T-helper 22 cell (primary cell): ENCODE data around the gene PPP1R11.

Experiments used
- DNase-seq: peaks from one replicate; pipeline ENCODE4 v3.0.0-alpha.2; 2020; ENCODE audit warnings: low read depth

PPP1R11 gene

DNA sequence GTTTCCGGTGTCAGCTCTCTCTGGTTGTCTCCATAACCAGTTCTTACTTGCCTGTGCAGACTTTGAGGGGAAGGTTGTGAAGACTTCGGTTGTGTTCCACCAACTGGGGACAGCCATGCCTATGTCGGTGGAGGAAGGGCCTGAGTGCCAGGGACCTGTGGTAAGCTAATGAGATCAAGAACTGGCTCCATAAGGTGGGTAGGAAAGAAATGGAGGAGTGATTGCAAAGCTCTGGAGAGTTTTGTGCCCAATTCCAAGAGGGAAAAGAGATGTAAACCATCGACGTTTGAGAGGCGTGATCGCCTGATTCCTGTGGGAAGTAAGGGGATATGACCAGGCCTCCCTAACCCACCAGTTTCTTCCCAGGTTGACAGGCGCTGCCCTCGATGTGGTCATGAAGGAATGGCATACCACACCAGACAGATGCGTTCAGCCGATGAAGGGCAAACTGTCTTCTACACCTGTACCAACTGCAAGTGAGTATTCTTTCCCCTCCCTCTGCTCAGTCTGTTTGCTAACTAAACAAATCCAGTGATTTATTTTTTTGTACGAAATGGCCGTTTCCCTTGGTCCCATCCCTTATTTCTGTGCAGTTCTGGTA, 5.0 kb upstream of the PPP1R11 start:
- DNase-seq: no peak

DNA sequence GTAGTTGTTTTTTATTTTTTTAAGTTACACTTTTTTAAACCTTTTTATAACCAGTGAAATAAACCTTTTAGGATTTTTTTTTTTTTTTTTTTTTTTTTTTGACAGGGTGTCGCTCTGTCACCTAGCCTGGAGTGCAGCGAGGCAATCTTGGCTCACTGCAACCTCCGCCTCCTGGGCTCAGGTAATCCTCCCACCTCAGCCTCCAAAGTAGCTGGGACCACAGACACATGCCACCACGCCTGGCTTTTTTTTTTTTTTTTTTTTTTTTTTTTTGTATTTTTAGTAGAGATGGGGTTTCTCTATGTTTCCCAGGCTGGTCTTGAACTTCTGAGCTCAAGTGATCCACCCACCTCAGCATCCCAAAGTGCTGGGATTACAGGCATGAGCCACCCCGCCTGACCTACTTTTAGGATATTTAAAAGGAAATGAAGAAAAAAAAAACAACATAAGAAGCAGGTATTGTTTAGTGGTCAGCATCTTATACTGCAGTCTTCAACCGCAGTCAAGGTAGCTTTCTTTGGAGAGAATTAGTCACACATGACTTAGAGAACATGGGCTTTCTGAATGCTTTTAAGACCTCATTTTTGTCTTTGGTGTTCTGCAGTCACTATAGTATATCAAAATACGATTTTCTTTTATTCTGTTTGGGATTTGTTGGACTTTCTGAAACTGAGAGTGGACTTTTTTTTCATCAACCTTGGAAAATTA, 4.4 kb upstream of the PPP1R11 start:
- no peak for DNase-seq

DNA sequence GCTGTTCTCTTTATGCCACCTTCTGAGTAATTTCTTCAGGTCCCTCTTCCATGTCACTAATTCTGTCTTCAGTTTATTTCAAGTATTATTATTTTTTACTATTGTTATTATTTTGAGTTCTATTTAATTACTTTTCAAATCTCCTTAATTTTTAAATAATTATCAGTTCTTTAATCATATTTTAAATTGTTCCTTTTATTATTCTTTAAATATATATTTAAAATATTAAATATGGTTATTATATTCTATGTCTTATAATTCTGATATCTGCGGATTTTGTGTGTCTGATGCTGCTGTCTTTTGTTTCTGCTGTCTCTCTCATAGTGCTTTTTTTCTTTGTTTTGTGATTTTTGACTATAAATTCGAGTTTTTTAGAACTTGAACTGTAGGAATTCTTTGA, 3.7 kb upstream of the PPP1R11 start:
- DNase-seq: no peak

DNA sequence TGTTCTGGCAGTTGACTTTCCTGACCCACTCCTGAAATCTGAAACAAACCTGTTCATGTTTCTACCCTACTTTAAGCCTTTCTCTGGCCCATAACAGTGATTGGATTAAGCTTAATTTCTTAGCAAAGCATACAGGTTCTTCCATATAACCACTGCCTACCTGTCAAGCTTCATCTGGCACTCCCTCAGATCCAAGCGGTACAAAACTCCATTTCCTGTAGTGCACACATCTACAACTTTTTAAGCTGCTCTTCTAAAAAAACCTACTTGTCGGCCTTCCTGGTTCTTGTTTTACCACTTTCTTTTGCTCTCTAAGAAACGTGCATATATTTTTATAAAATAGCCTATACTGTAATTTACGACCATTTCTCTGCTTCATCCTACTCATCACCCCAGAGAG, 916 bp upstream of the PPP1R11 start:
- DNase-seq: no peak

DNA sequence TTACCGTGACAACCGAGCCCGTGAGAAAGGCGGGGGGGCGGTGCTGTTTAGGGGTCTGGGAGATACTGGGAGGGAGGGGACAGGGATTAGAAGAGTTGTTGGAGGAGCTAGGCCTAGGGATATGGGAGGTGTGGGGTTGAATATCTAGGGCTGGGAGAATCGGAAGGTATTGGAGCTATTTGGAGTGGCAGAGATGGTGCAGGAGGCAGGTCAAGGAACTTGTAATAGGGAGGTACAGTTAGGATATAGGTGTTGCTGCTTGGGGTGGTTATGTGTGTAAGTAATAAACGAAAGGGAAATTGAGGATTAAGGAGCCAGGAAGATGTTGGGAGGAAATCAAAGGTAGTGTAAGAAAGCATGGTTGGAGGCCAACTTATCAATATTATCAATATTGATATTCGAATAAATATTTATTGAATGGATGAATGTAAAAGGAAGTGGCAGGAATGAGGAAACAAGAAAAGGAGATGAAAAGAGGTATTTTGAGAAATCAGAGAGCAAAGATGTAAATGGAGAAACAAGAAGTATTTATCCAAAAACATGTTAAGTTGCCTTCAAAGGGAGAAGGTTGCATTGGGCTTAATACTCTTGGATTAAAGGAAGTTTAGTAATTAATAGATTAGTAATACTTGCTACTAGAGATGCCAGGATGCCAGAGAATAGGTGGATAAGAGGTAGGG, 602 bp downstream of the PPP1R11 start:
- no peak for DNase-seq

DNA sequence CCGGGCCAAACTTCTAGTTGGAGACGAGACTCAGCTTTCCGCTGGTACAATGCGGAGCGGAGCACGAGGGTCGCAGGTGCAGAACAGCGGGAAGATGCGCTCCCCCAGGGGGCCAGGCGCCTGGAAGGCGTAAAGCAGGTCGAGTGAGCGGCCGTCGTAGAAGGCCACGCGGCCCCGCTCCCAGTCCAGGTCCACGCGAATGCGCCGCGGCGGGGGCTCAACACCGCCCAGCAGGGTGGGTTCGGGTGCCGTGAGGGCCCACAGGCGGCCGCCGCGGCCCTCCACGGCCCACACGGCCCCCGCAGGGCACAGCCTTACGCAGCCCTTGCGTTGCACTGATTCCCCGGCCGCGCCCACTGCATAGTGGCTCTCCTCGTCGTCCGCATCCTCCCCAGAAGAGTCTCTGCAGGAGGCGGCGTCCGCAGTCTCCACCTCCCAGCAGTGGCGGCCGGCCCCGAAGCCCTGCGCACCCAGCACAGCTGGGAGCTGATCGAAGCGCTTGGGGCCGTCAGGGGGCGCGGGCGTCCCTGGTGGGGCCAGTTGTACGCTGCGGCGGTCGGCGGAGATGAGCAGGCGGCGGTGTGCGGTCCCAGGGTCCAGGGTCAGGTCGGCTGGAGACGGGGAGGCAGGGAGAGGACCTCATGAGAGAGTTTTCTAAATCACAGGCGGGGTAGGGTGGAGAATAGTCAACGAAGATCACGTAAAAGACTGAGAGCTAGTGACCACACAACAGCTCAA, 4.3 kb downstream of the PPP1R11 start:
- no peak for DNase-seq

DNA sequence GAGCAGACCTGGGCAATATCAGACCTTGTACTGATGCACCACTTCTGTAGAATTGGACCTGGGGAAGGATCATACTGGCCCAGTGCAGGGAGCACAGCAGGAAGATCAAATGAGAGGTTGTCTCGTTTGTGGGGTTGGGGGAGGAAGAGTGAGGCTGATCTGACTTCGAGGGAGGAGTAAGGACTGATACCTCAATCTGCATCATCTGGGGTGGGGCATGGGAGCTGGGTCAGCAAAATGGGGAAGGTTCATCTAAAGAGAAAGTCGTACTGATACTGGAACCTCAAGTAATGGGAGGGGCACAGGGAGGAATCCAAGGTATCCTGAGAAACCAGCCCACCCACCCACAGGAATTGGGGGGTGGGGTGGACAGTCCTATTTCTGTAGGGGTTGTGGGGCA, 4.9 kb downstream of the PPP1R11 start:
- DNase-seq: no peak

DNA sequence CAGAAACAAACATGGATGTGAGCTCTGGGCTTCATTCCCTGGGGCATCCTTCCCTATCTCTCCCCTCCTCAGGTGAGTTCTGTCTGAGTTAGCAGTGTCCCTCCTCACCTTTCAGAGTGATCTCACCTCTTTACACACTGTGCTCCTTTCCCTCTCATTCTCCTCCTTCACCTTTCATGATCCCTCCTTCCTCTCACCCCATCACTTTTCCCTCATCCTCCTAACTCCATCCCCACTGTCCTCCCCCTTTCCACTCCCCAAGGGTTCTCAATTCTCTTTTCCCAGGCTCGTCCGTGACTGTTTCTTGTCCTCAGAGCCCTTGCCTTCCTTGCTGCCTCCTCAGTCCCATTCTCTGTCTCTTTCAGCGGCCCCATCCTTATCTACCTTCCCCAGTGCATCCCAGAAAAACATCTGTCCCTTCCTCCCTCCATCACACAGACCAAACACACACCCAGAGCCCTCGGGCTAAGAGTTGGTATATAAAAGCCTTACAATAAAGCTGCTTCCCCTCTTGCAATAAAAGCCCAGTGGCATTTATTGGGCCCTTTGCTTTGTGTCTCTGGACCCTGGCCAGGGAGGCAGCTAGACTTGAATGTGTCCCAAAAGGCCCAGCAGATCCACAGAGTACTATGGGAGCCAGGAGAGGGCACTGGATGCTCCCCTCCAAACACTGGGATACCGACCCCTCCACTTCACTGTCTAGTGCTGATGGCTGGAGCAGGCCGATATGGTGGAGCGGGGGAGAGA, 6.7 kb downstream of the PPP1R11 start:
- DNase-seq: no peak

DNA sequence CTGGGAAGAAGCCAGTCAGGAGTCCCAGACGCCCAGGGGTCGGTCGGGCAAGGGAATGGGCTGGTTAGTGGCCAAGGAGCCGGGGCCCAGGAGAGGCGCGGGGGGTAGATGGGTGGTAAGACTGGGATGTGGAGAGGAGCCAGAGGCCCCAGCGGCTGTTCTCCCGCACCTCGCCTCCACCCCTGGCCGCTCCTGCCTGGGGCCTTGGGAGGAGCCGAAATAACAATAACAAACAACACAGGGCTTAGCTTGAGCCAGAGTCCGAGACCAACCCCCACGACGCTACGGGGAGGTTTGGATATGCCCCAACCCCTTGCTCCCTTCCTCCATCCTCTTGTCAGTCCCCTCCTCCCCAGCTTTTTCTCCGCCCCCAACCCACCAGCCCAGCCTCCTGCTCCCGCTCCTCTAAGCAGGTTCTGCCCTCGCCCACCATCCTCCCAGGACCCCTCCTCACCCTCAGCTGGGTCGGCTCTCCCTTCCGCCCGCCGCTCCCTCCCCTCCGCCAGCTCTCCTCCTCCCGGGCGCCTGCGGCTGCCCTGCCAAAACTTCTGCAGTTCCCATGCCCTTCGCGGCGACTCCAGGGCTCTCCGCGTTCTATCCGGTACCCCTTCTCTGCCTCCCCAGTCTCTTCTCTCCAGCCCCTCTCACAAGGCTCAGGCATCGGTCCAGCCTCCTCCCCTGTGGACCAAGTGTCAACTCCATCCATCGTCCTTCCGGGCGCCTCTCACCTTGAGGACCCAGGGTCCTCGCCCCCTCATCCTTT, 7.5 kb downstream of the PPP1R11 start:
- DNase-seq: no peak

DNA sequence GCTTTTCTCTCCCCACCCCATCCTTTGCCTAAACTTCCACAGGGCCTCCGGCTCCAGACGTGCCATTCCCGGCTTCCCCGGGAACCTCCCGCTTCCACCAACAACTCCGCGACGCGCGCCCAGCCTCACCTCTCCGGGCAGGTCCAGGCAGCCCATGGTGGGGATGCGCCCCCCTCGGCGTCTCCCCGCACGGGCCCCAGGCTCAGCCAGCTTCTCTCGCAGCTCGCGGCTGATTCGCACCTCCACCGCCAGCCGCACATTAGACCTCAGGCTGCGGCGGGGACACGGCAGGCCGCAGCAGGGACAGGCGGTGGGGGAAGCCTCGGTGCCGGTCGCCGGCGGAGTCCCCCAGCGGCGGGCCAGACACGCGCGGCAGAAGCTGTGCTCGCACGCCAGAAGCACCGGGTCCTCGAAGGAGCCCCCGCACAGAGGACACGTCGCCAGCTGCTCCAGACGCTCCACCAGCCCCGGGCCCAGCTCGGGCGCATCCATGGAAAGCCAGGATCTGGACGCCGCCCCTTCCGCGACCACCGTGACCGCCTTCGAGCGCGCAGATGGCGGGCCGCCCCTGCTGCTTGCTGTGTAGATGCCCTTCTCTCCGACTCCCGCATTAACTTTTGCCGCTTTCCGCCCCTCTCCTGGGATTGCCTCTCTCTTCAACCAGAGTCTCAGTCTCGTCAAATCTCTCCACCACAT, 8.2 kb downstream of the PPP1R11 start, which contains the start of gene RNF39:
Gene RNF39, minus strand, starts transcription at position 676 of the 696 bp plus-strand sequence. Its CDS starts 184 bp downstream, at position 492.
- DNase-seq: no peak

DNA sequence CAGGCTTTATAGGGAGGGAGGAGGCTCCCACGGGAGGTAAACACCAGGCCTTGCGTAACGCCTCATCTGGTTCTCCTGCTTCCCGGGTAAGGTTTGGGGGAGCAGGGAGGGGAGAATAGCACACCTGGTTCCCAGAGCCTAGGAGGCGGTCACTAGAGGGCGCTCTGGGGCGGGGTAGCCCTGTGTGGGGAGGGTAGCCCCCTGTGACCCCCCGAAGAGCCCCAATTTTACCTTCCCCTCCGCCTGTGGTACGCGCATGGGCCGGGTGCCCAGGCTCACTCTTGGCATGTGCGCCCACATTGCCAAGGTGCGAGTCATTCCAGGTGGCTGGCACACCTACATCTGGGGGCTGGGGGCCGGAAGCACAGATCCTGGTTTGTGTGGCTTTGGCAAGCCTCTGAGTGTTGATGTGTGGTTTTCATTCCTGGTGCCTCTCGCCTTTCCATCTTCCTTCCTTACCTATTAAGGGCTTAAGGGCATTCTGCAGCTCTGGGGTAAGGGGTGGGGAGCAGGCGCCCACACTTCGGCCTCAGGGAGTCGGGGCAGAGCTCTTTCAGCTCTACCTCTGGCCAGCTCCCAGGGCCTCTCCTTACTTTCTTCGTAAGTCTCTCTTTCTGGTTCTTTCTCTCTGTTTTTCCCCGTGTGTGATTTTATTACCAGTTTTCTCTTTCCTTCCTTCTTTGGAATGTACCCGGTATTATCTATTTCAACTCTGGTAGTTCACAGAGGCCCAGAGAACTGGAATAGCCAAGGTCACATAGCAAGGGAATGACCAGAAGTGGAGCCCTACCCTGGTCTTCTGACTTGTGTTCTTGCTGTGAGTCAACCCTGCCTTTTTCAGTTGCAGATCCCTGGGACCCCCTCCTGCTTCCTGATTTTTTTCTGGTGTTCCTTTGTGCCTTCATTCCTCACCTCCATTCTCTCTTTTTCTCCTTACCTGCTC, 9.1 kb downstream of the PPP1R11 start:
- no peak for DNase-seq

DNA sequence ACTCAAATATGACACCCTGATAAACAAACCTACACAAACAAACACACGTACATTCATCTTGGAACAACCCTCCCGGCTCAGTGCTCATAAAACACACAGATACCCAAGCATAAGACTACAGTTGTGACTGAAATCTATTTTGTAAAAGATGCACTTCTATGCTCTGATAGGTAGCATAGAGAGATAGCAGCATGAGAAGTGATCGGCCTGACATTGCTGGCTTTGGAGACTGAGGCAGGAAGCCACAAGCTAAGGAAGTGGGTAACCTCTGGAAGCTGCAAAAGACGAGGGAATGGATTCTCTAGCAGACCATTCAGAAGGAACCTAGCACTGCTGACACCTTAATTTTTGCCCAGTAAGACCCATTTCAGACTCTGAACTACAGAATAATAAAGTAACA, 10.2 kb downstream of the PPP1R11 start:
- no peak for DNase-seq

DNA sequence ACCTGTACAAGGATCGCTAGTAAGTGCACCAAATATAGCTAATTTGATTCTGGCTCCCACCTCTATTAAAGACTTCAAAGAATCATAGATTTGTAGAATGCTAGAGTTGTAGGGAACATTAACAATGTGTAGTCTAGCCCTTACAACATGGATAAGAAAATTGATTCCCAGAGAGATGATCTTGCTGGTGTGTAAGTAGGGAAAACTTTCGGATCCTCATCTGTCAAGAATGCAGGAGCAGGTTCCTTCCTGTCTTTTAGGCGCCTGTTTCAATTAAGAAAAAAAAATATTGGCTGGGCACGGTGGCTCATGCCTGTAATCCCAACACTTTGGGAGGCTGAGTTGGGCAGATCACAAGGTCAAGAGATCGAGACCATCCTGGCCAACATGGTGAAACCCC, 20.9 kb downstream of the PPP1R11 start:
- no peak for DNase-seq

DNA sequence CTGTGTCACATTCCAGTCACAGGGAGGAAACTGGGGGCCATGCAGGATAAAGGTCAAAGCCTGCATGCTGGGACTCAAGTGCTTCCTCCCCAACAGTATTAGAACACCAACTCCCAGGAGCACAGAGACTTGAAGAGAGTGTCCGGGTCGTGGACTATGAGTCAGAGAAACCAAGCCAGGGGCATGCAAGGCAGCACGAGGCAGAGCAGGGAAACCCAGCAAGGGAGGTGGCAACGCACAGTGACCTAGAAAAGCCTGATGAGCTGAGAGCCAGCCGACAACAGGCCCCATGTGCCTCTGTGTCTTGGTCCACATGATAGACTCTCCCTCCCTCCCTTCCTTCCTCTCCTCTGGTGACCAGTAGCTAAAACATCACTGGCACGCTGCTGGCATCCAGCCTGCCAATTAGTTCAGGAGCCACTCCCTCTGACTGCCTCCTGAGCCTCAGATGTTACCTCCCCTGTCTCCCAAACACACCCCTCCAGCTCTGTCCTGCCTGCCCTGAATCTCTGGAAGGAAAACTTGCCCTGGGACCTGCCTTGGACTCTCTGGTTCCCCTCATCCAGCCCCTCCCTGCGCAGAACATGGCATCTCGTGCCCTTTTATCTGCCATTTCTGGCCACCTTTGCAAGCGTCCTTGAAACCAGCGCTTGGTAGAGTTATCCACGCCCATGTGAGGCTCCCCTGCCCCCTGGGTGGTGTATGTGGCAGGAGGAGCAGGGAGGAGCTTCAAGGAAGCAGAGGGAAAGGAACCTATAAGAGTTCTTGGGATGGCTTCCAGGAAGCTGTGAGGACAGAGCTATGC, 24.8 kb downstream of the PPP1R11 start:
- no peak for DNase-seq

DNA sequence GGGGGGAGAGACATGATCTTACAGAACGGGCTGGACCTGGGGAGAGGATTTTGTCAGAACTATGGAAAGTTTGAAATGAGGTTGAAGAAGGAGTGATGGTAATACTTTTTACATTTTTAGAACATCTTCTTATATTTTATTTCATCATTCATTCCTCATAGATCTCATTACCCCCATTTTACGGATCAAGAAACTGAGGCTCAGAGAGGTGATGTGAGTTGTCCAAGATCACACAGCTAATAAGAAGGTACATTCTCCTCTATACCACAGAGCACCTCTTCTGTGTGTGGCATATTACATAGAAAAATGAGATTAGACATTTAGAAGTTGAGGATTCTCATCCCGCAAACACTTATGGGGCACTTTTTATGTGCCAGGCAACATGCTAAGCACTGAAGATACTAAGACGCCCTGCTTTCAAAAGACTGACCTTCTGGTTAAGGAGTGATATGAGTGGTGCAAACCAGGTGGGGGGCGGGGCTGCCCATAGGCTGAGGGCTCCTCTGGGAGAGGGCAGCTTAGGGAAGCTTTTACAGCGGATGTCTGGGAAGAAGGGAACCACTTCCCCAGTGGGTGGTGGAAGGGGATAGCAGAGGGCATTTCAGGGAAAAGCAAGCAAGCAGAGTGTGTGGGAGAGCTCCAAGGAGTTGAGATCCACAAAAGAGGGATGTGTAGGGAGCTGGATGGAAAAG, 26.0 kb downstream of the PPP1R11 start:
- DNase-seq: no peak

DNA sequence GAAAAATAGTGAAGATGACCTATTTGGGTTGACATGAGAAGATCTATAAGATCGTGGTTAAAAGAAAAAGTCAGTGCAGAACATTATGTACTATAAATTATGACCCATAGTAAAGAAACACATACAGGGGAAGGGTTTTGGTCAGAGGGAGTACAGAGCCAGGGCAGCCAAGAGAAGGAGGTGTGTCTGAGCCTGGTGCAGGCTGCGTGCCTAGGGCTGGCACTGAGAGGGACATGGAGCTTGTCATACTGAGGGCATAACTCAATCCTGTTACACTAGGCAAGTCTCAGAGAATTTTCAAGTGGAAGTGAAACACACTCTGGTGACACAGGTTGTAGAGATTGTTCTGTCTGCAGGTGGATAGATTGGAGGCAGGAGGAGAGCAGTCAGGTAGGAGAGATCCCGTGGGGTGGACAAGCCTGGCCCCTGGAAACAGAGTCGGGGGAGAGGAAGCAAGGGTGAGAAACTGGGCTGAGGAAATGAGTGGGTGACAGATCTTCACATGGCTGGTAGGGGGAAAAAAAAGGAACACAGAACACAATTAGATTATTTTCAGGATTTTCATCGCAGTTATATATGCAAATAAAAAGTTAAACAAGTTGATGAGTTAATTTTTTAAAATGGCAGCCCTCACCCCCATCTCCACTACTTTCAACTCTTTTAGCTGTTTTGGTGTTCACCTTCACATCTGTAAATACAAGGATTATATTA, 27.1 kb downstream of the PPP1R11 start:
- DNase-seq: no peak

DNA sequence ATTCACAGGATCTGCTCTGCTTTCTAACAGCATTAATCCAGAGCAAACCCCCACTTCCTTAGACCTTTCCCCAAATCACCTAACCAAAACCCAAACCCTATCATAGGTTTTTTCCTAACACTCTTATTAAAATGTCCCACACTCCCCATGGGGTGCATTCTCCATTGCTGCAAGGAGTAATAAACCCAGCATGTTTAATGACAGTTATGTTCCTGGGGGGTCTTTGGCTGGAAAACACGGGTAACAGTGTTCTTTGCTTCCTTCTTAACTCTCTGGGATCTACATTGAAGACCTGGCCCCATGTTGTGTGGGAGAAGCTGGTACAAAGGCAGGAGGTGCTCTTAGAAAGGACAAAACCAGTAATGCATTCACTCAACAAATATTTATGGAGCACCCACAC, 29.8 kb downstream of the PPP1R11 start:
- no peak for DNase-seq
